ENCODE measurements around the gene AMN.

AMN gene

DNA sequence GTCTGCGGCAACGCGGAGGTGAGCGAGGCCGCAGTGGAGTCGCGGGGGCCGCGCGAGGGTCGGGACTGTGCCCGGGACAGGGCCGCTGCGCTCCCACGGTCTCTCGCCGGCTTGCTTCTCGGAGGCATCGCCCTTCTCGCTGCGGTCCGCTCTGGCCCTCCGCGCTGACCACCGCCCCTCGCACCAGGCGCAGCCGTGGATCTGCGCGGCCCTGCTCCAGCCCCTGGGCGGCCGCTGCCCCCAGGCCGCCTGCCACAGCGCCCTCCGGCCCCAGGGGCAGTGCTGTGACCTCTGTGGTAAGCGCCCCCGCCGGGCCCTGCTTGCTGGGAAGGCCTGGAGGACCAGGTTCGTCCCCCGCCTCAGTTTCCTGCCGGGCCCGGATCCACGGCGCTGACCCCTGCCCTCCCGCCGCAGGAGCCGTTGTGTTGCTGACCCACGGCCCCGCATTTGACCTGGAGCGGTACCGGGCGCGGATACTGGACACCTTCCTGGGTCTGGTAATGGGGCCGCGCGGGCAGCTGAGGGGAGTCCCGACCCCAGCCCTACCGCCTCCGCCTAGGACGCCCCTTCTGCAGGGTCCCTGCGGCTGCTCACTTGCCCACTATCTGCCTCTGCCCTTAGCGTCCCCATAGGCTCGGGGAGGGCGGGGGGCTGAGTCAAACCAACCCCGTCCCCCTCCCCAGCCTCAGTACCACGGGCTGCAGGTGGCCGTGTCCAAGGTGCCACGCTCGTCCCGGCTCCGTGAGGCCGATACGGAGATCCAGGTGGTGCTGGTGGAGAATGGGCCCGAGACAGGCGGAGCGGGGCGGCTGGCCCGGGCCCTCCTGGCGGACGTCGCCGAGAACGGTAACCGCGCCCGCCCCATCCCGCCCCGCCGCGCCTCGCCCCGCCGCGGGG lies 7.0 kb downstream of the AMN start:
- DNase-seq, result no peak

DNA sequence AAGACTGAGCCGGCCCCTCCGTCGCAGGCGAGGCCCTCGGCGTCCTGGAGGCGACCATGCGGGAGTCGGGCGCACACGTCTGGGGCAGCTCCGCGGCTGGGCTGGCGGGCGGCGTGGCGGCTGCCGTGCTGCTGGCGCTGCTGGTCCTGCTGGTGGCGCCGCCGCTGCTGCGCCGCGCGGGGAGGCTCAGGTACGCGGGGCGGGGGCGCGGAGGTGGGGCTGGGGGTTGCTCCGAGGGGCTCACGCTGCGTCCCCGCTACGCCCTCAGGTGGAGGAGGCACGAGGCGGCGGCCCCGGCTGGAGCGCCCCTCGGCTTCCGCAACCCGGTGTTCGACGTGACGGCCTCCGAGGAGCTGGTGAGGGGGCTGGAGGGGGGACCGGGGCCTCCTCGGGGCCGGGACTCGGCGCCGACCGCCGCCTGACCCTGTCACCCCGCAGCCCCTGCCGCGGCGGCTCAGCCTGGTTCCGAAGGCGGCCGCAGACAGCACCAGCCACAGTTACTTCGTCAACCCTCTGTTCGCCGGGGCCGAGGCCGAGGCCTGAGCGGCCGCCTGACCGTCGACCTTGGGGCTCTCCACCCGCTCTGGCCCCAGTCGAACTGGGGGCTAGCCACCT lies 7.8 kb downstream of the AMN start:
- no peak for DNase-seq

GRCh38 chr14:102930753-102931579 lies 8.5 kb downstream of the AMN start:
- no peak for DNase-seq

GRCh38 chr14:102931580-102932285 lies 9.3 kb downstream of the AMN start:
- DNase-seq, result no peak

DNA sequence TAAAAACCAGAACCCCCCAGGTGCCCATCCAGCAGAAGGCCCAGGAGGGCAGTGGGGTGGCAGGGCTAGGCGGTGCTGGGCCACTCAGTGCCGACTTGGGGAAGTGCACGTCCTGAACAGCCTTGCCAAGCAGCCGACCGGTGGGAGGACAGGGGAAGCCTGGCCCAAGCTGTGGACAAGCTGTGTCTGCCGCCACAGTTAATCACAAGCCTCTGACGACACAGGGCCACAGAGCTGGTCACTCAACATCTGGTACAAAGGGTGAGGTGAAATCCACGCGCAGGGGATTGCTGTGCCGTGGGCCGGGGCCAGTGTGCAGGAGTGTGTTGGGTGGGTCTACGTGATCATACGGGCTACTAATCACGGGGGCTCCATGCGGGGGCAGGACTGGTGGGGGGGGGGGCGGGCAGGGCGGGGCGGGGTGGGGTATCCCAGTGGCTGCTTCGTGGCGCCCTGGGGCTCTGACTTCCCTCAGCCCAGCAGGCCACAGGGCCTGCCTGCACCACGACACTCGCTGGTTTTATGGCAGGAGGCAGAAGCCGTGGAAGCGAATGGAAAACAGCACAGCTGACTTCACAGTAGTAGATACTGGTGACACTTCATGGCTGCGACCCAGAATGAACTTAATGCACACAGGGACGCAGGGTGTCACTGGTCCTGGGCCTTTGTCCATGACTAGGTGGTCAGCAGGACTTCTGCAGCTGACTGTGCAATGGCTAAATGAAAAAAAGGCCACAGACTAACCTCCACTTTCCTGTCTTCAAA lies 10.2 kb downstream of the AMN start:
- no peak for DNase-seq

DNA sequence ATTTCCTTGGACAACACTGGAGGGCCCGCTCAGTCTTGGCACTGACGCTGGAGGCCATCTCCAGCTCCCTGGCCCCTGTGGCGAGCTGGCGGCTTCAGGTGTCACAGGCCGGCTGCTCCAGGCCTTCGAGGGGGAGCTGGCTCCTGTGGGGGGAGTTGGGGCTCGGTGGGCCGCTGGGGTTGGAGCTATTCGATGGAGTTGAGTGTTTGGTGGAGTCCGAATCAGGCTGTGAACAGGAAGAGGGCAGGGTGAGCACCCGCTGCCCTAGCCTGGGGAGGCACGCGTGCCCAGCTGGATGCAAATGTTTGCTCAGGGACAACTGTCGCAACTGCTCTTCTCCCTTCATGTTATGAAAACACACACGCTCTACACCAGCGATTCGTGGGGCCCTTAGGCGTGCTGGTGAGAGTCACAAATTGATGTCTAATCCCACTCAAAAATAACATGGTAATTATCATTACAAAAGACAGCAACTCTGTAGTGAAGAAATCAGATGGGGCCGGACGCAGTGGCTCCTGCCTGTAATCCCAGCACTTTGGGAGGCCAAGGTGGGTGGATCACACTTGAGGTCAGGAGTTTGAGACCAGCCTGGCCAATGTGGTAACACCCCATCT lies 11.3 kb downstream of the AMN start:
- no peak for DNase-seq

DNA sequence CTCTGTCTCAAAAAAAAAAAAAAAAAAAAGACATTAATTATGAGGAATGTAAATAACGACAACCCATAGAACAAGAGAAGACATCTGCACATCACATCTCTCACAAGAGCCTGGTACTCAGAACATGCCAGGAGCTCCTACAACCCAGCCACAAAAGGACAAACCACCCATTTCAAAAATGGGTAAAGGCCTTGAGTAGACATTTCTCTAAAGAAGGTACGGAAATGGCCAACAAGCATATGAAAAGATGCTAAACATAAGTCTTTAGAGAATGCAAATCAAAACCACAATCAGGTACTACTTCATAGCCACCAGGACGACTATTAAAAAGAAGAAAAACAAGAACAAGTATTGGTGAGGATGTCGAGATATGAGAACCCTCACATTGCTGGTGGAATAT lies 13.3 kb downstream of the AMN start:
- no peak for DNase-seq

- no peak for DNase-seq
These were observed 15.1 kb downstream of the AMN start for GRCh38 chr14:102937331-102938175.

DNA sequence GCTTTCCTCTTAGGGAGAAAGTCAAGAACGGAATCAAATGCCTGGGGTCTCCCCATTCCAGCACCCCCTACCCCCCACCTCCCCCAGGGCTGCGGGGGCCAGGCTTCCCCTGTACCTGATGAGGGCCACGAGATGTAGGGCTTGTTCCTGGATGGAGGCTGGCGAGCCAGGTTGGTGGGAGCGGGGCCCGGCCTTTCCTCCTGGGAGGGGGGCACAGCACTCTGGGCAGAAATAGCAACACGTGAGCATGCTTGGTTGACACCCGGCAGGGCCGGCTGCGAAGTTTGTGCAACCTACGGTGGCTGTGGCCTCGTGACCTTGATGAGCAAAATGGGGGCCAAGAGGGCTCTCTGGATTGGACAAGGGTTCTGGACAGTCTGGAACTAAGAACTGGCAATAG lies 15.7 kb downstream of the AMN start:
- DNase-seq, result no peak

- DNase-seq, result no peak
These were observed 16.9 kb downstream of the AMN start for GRCh38 chr14:102939329-102939728.

- DNase-seq, result no peak
These were observed 17.5 kb downstream of the AMN start for GRCh38 chr14:102939820-102940561.

- DNase-seq, result no peak
These were observed 18.4 kb downstream of the AMN start for GRCh38 chr14:102940729-102941362.

GRCh38 chr14:102941419-102942011 lies 19.1 kb downstream of the AMN start:
- no peak for DNase-seq

- no peak for DNase-seq
These were observed 19.6 kb downstream of the AMN start for GRCh38 chr14:102942069-102942468.

DNA sequence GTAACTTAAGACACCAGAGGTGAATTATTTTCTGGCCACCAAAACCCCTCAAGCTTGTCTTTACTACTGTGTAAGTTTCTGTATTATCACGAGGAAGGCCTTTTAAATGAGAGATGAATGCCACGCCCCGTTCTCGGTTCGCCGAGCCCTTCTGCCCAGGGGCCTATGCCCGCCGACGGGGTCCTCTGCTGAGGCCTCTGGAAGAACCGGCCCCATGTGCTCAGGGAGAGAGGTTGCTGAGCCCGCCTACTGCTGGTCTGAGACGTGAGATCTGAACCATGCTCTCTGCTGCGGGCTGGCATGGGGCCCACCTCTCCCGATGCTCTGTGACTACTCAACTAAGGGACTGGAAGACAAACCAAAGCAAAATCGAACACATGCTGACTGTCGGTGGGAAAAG lies 21.0 kb downstream of the AMN start:
- no peak for DNase-seq

- DNase-seq, result no peak
These were observed 21.5 kb downstream of the AMN start for GRCh38 chr14:102943979-102944378.

DNA sequence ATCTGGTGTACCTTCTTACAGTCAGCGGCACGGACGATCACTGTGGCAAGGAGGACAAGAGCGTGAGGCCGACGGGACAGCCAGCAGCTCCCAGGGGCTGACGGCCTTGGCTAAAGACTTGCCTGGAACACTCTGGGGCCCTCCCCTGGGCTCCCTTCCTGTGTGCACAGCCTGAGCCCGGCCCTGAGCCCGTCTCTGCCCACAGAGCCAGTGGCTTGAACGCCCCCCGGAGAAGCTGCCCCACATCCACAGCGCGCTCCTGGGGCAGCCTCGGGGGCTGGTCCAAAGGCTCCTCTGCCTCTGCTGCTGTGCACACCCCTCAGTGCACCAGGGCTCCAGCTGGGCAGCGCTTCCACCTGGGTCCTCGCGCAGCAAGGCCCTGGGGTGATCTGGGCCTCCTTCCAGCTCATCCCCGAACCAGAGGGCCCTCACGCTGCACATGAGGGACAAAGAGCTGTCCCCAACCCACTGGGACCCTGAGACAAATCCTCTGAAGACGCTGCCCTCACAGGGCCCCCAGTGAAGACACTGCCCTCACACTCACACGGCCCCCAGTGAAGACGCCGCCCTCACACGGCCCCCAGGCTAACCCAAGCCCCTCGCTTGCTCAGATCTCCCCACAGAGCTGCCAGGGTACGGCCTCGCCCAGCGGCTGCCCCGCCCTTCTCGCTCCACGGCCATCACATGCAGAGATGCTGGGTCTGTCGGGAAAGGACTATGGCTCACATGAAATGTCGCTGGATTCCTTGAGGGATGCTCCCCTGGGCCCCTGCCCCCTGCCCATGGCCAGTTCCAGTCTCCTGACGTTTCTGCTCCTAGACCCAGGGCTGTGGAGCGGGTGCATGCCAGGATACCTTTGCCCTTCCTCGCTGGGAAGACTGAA lies 22.2 kb downstream of the AMN start:
- no peak for DNase-seq

All from NCI-H1417 treated with DMSO at 0.1 percent for 48 hours (cell line).